Measurements from ENCODE around the gene EIF4A2.

- TF ChIP-seq EZH2 (IDR thresholded peaks at IDR 0.05; ENCODE audit: low read length): no peak
- no peak for TF ChIP-seq CTCF (optimal IDR thresholded peaks at IDR 0.05 in 1 of 3, IDR thresholded peaks at IDR 0.05 in 1 of 3, conservative IDR thresholded peaks at IDR 0.05 in 1 of 3; ENCODE audit: extremely low read depth in 1 of 3, insufficient read depth in 2 of 3, low read length in 3 of 3)
Measured at GRCh38 chr3:186750316-186750715, 33.1 kb upstream of the EIF4A2 start.
